D721Med (cell line): ENCODE measurements around the gene OSBPL3.

Experiments used
- DNase-seq: peaks from one replicate; pipeline ENCODE4 v3.0.0; 2011; ENCODE audit warnings: low spot score; ENCODE audit not compliant: insufficient read length
- FAIRE-seq: peaks from 2 replicates; lab custom pipeline; 2011; peaks lifted over from hg19 to GRCh38; lab: Jason Lieb, UNC
- CTCF ChIP-seq: IDR thresholded peaks from 2 replicates; pipeline ENCODE4 v1.5.1; 2012; ENCODE audit warnings: mild to moderate bottlenecking, control low read depth; ENCODE audit not compliant: insufficient read depth; ENCODE audit errors: missing control alignments

OSBPL3 gene

GRCh38 chr7:24971333-24972165 is 8.4 kb downstream of the OSBPL3 start:
- FAIRE-seq (no peak), DNase-seq (no peak)
- TF ChIP-seq CTCF: no peak

- DNase-seq (no peak), FAIRE-seq (no peak)
- no peak for TF ChIP-seq CTCF
Observed at GRCh38 chr7:24970676-24971075, 9.3 kb downstream of the OSBPL3 start.

- FAIRE-seq: no peak
- no peak for DNase-seq
Observed at GRCh38 chr7:24968165-24968564, 11.8 kb downstream of the OSBPL3 start.

GRCh38 chr7:24967696-24968095 is 12.3 kb downstream of the OSBPL3 start:
- TF ChIP-seq CTCF: no peak
- no peak for DNase-seq
- FAIRE-seq: no peak

More at GRCh38 chr7:24968165-24968564, 11.8 kb downstream of the OSBPL3 start:
- no peak for TF ChIP-seq CTCF

- FAIRE-seq (no peak), DNase-seq (no peak)
- no peak for TF ChIP-seq CTCF
Observed at GRCh38 chr7:24966802-24967201, 13.2 kb downstream of the OSBPL3 start.

GRCh38 chr7:24965831-24966708 is 13.9 kb downstream of the OSBPL3 start:
- TF ChIP-seq CTCF: no peak
- no peak for DNase-seq
- FAIRE-seq: no peak
